Colonic mucosa (tissue), 4 donors: Measurements from ENCODE around the gene BRD3OS. TPM values are rescaled to one million over a fixed set of nuclear protein-coding genes. Genes with fewer than 3 reads are reported as not detected.

Experiments used
- DNase-seq: peaks from one replicate; pipeline ENCODE4 v3.0.0-alpha.2; 2020
- H3K27ac ChIP-seq: fragments of 200-600 bp; one replicate; pipeline ENCODE4 v1.8.0; 2021
- H3K27me3 ChIP-seq: fragments of 200-600 bp; one replicate; pipeline ENCODE4 v1.8.0; 2021
- H3K36me3 ChIP-seq: fragments of 200-600 bp; one replicate; pipeline ENCODE4 v1.8.0; 2021
- H3K4me1 ChIP-seq: fragments of 200-600 bp; one replicate; pipeline ENCODE4 v1.8.0; 2021; ENCODE audit warnings: mild to moderate bottlenecking
- H3K4me3 ChIP-seq: fragments of 200-600 bp; one replicate; pipeline ENCODE4 v1.8.0; 2021
- H3K9ac ChIP-seq, 2 donors: one replicate each; pipeline ENCODE4 v1.7.0; 2013; ENCODE audit warnings: control low read depth in 2 of 2, low read depth in 2 of 2, low read length in 2 of 2
- H3K9me3 ChIP-seq: fragments of 200-600 bp; one replicate; pipeline ENCODE4 v1.8.0; 2021
- intact Hi-C: fragments of 100-400 bp; cut with DNase I; formaldehyde crosslinking; loops from one replicate; pipeline ENCODE4 v1.14.1; 2022
- total RNA-seq, 2 donors: library from RNA; stranded (reverse); fragmentation: NEBNext Ultra II Directional in 1 of 2; extraction: Animal tissue kit (Norgen Biotek cat#: 25700) in 1 of 2; gene quantifications; one replicate each; pipeline ENCODE4 v1.2.1, GENCODE V29; 2021
- TF ChIP-seq, protein P1 (sequence below): fragments of 200-600 bp; IDR thresholded peaks from one replicate; pipeline ENCODE4 v1.8.0; 2022; ENCODE audit warnings: antibody characterized with exemption, mild to moderate bottlenecking
- donor health status: healthy.
- donor health status: DM: no; HTN: no; CAD: no.
- donor health status: DM: no; HTN: no; CAD: no.

Gene BRD3OS
- total RNA-seq, 2 donors from 2014 or later, result 5.2 to 6.9 TPM

DNA sequence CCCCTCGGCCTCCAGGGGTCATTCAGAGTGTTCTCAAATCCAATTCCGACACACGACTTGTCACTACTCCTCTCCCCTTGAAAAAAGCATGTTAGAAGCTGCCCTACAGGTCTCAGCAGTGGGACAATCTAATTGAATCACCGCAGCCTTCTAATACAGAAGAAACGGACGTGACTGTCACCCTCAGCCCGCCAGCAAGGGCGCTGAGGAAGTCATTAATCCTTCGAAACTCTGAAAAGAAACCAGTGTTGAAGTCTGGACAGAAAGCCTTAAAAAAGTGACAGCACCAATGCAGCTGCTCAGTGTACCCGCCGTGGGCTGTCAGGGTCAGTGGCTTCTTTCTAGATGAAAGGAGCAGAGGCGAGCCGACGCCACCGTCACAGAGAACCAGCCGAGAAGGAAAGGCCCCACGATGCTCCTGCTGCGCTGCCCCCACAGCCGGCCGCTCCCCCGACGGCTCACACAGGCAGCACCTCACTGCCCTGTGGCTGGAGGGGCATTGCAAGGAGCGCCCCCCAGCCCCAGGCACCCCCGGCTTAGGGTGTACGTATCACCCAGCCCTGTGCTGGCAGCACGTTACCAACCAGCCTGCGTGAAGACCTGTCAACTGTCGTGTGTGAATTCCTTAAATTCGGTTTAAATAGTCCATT, 5.7 kb downstream of the BRD3OS start:
- Histone ChIP-seq H3K4me3 (no peak overlapping the region), H3K9me3 (no peaks in the 10 kb centered on the region), H3K27me3 (no peaks in the 10 kb centered on the region), H3K36me3 (peaks cover 10% of the 10 kb centered on the region), H3K27ac (no peak overlapping the region), H3K9ac (no peak overlapping the region), H3K4me1 (no peaks in the 10 kb centered on the region)
- DNase-seq, result no peak
- TF ChIP-seq, protein P1, sequence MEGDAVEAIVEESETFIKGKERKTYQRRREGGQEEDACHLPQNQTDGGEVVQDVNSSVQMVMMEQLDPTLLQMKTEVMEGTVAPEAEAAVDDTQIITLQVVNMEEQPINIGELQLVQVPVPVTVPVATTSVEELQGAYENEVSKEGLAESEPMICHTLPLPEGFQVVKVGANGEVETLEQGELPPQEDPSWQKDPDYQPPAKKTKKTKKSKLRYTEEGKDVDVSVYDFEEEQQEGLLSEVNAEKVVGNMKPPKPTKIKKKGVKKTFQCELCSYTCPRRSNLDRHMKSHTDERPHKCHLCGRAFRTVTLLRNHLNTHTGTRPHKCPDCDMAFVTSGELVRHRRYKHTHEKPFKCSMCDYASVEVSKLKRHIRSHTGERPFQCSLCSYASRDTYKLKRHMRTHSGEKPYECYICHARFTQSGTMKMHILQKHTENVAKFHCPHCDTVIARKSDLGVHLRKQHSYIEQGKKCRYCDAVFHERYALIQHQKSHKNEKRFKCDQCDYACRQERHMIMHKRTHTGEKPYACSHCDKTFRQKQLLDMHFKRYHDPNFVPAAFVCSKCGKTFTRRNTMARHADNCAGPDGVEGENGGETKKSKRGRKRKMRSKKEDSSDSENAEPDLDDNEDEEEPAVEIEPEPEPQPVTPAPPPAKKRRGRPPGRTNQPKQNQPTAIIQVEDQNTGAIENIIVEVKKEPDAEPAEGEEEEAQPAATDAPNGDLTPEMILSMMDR, result no peak
- intact Hi-C loops, result no loop called here

DNA sequence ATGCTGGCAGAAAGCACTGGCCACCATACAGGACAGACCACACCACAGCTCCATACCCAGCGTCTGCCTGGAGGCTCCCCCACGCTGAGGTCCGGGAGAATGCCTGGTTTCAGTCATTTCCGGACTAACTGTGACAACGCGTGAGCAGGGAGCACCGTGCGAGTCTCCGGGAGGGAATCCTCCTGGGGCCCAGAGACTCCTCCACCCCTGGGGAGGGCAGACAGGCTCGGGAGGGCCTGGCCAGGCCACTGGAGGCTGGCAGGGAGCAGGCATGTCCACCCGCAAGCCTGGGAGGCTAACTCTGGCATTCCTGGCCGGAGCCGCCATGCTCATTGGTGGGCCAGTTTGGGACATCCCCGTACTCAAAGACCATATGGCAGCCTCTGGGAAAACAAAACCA, 6.5 kb downstream of the BRD3OS start:
- TF ChIP-seq, protein P1, result no peak
- DNase-seq, result no peak
- Histone ChIP-seq H3K4me3 (no peak overlapping the region), H3K27ac (no peak overlapping the region), H3K4me1 (no peaks in the 10 kb centered on the region), H3K9ac (no peak overlapping the region), H3K9me3 (no peaks in the 10 kb centered on the region), H3K36me3 (peaks cover 10% of the 10 kb centered on the region), H3K27me3 (no peaks in the 10 kb centered on the region)
- intact Hi-C loops, result no loop called here

DNA sequence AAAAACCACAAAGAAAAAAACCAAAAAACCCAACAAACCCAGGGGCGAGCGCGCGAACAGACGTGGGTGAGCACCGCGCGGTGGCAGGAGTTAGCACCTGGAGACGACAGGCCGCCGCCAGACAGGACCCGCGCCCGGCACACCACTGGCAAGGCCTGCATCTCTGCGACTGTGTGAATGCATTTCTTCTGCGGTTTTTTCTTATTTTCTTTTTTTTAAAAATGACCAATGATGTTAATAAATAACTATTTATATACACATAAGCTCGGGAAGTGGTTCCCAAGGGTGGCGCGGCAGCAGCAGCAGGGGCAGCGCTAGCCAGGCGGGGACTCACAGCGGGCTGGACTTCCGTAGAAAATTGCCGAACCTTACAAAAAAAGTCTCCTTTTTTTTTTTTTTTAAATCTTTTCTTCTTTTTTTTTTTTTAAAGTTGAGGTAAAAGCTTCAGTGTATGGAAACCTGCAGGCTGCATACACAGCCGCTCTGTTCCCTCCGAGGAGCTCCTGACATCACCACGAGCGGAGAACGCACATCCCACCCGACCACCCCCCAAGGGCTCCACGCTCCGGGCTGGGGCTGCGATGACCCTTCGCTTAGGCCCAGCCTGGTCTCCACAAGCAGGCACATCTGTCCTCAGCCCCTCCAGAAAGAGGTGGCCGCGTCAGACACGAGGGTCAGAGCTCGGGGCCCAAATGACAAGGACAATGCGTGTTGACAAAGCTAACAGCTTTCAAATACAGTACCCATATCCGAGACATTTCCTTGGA, 7.4 kb downstream of the BRD3OS start:
- Histone ChIP-seq H3K4me1 (no peaks in the 10 kb centered on the region), H3K36me3 (peaks cover 10% of the 10 kb centered on the region), H3K27me3 (no peaks in the 10 kb centered on the region), H3K4me3 (no peak overlapping the region), H3K9ac (no peak overlapping the region), H3K9me3 (no peaks in the 10 kb centered on the region), H3K27ac (no peak overlapping the region)
- TF ChIP-seq, protein P1, result no peak
- no peak for DNase-seq
- intact Hi-C loops, result no loop called here

DNA sequence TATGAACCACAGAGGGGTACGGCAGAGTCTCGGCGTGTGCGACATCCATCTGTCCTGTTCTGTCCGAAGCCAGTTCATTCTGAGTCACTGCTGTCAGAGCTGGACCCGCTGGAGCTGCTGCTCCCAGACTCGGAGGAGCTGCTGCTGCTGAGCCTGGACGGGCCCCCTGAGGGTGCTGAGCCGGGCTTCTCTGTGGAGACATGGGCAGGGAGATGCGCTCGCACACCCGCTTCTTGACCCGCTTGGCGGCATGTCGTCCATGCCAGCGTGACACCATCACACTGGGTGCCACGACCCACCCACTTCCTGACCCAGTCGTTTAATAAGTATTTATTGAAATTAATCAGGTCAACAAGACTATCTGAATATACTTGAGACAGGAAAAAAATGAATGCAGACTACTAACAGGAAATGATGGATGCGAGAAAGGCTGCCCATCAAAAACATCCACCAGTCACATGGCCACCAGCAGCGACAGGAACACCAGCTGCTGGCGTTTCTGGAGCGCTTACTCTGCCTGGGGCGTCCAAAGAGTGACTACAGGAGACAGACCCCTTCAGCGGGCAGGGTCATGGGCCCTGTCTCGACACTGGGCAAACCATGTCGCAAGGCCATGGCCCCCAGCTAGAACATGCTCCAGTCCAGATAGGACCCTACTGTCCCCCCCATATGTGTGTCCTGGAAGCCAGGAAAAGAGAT, 8.4 kb downstream of the BRD3OS start:
- Histone ChIP-seq H3K4me1 (no peaks in the 10 kb centered on the region), H3K27ac (no peak overlapping the region), H3K9me3 (no peaks in the 10 kb centered on the region), H3K27me3 (no peaks in the 10 kb centered on the region), H3K9ac (no peak overlapping the region), H3K4me3 (no peak overlapping the region), H3K36me3 (peaks cover 10% of the 10 kb centered on the region)
- TF ChIP-seq, protein P1, result no peak
- DNase-seq, result no peak
- intact Hi-C loops, result no loop called here

DNA sequence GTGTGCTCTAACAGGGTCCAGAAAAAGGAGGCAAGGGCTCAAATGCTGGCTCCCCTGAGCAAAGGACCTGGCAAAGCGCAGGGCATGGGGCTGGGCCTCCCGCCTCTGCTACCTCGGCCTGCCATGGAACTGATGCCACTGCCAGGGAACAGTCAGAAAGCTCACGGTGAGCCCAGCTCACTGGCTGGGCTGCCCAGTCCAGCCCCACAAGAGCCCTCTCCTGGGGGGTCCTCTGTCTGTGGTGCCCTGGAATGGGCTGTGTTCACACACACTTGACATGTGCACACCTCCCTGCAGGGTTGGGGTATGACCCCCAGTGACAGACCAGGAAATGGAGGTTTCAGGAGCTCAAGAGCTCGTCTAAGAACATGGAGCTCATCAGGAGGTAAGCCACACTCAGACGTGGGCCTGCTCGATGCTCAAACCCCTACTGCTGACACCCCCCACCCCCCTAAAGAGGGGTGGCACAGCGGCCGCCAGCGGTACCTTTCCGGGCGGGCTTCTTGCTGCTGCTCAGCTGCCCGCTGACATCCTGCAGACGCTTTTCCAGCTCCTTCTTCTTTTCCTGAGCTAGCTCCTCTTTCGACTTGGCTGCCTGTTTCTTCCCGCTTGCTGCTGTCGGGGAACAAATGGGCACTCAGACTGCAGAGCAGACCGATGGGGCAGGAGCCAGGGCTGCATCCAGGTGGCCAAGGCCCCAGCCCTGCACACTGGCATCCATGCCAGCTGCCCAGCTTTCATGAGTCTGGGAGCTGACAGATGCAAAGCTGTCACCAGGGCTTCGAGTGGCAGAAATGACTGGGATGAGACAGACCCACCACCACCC, 9.1 kb downstream of the BRD3OS start:
- Histone ChIP-seq H3K9ac (no peak overlapping the region), H3K27me3 (no peaks in the 10 kb centered on the region), H3K4me1 (no peaks in the 10 kb centered on the region), H3K36me3 (peaks cover 10% of the 10 kb centered on the region), H3K27ac (no peak overlapping the region), H3K4me3 (no peak overlapping the region), H3K9me3 (no peaks in the 10 kb centered on the region)
- TF ChIP-seq, protein P1, result no peak
- intact Hi-C loops, result no loop called here
- no peak for DNase-seq
